ENCODE measurements around the gene EI24.

DNA sequence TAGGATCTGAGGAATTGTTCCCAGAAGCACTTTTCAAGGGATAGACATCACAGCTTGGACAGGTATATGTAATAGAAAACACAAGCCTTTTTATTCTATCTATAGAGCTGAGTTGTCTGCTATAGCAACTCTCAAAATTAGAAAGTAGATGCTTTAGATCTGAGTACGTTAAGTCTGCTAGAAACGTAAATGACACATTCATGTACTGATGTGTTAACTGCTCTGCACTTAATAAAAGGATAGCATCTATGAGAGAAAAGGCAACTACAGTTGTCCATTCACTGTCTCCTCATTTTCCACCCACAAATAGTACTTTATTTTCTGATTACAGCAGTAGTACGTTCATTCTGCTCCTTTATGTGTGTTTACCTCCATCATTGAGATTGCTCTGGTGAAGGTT lies 17.3 kb downstream of the EI24 start:
- TF ChIP-seq, protein P1, sequence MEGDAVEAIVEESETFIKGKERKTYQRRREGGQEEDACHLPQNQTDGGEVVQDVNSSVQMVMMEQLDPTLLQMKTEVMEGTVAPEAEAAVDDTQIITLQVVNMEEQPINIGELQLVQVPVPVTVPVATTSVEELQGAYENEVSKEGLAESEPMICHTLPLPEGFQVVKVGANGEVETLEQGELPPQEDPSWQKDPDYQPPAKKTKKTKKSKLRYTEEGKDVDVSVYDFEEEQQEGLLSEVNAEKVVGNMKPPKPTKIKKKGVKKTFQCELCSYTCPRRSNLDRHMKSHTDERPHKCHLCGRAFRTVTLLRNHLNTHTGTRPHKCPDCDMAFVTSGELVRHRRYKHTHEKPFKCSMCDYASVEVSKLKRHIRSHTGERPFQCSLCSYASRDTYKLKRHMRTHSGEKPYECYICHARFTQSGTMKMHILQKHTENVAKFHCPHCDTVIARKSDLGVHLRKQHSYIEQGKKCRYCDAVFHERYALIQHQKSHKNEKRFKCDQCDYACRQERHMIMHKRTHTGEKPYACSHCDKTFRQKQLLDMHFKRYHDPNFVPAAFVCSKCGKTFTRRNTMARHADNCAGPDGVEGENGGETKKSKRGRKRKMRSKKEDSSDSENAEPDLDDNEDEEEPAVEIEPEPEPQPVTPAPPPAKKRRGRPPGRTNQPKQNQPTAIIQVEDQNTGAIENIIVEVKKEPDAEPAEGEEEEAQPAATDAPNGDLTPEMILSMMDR (IDR thresholded peaks at IDR 0.05): no peak
- no peak for TF ChIP-seq HOXA7 (CRISPR knock-in tag; IDR thresholded peaks at IDR 0.05)
- TF ChIP-seq CEBPB (IDR thresholded peaks at IDR 0.05): no peak
- no peak for TF ChIP-seq CBX2 (IDR thresholded peaks at IDR 0.05; ENCODE audit: borderline replicate concordance, low read depth)
- TF ChIP-seq POLR2A (IDR thresholded peaks at IDR 0.05; ENCODE audit: low read length): no peak
- no peak for TF ChIP-seq ZNF302 (CRISPR knock-in tag; IDR thresholded peaks at IDR 0.05)
